Mononuclear cell (primary cell): Measurements from ENCODE around the gene SRSF5. TPM values are rescaled to one million over a fixed set of nuclear protein-coding genes. Genes with fewer than 3 reads are reported as not detected.

ENCODE experiments used
- H3K27me3 ChIP-seq: 2 replicates; pipeline ENCODE4 v1.6.0; 2011; ENCODE audit warnings: low read length, control low read depth; ENCODE audit not compliant: insufficient read depth
- H3K4me1 ChIP-seq: 2 replicates; pipeline ENCODE4 v1.5.1; 2011; ENCODE audit warnings: mild to moderate bottlenecking, low read length, control low read depth; ENCODE audit not compliant: insufficient read depth
- H3K4me3 ChIP-seq: 2 replicates; pipeline ENCODE4 v1.5.1; 2011; ENCODE audit warnings: mild to moderate bottlenecking, low read length, moderate library complexity
- H3K9me3 ChIP-seq: 2 replicates; pipeline ENCODE4 v1.5.1; 2011; ENCODE audit warnings: low read depth, mild to moderate bottlenecking, control low read depth, low read length
- total RNA-seq: library from RNA; depleted of rRNA; stranded (reverse); fragments of >200 nt; gene quantifications from one replicate; pipeline ENCODE4 v1.2.3, GENCODE V29; 2012

Gene SRSF5
- total RNA-seq, 1 donor = 920 TPM

GRCh38 chr14:69756298-69756697 is 10.6 kb upstream of the SRSF5 start:
- Histone ChIP-seq H3K4me1 (peaks cover 9% of the 10 kb centered on the region), H3K27me3 (no peaks in the 10 kb centered on the region), H3K4me3 (no peak overlapping the region), H3K9me3 (no peaks in the 10 kb centered on the region)

GRCh38 chr14:69760810-69761209 is 6.1 kb upstream of the SRSF5 start:
- Histone ChIP-seq H3K27me3 (no peaks in the 10 kb centered on the region), H3K9me3 (no peaks in the 10 kb centered on the region), H3K4me1 (peaks cover 6% of the 10 kb centered on the region), H3K4me3 (no peak overlapping the region)

- H3K4me1 ChIP-seq = peaks cover 24% of the 10 kb centered on the region
- H3K4me3 ChIP-seq = no peak overlapping the region
- H3K27me3 ChIP-seq = no peaks in the 10 kb centered on the region
- no peaks in the 10 kb centered on the region for H3K9me3 ChIP-seq
These were observed 3.0 kb upstream of the SRSF5 start for GRCh38 chr14:69763761-69764510.

- Histone ChIP-seq H3K9me3 (no peaks in the 10 kb centered on the region), H3K4me3 (peak overlapping the region; percentile 100), H3K27me3 (no peaks in the 10 kb centered on the region), H3K4me1 (peaks cover 31% of the 10 kb centered on the region)
These were observed 542 bp downstream of the SRSF5 start for GRCh38 chr14:69767369-69767999.

- H3K9me3 ChIP-seq = no peaks in the 10 kb centered on the region
- H3K4me1 ChIP-seq = peaks cover 31% of the 10 kb centered on the region
- H3K27me3 ChIP-seq = no peaks in the 10 kb centered on the region
- peak overlapping the region; percentile 100 for H3K4me3 ChIP-seq
These were observed 1.9 kb downstream of the SRSF5 start for GRCh38 chr14:69768873-69769272.

- H3K4me1 ChIP-seq = peaks cover 31% of the 10 kb centered on the region
- no peak overlapping the region for H3K4me3 ChIP-seq
These were observed 2.7 kb downstream of the SRSF5 start for GRCh38 chr14:69769623-69770022.

GRCh38 chr14:69770559-69770958 is 3.6 kb downstream of the SRSF5 start:
- Histone ChIP-seq H3K27me3 (no peaks in the 10 kb centered on the region), H3K4me1 (peaks cover 31% of the 10 kb centered on the region), H3K4me3 (no peak overlapping the region), H3K9me3 (no peaks in the 10 kb centered on the region)

More at GRCh38 chr14:69769623-69770022, 2.7 kb downstream of the SRSF5 start:
- Histone ChIP-seq H3K27me3 (no peaks in the 10 kb centered on the region), H3K9me3 (no peaks in the 10 kb centered on the region)

- Histone ChIP-seq H3K4me1 (peaks cover 26% of the 10 kb centered on the region), H3K4me3 (no peak overlapping the region), H3K27me3 (no peaks in the 10 kb centered on the region), H3K9me3 (no peaks in the 10 kb centered on the region)
These were observed 4.2 kb downstream of the SRSF5 start for GRCh38 chr14:69771136-69771535.

- Histone ChIP-seq H3K4me3 (no peak overlapping the region), H3K4me1 (peaks cover 21% of the 10 kb centered on the region), H3K27me3 (no peaks in the 10 kb centered on the region), H3K9me3 (no peaks in the 10 kb centered on the region)
These were observed 5.4 kb downstream of the SRSF5 start for GRCh38 chr14:69772082-69773017.

GRCh38 chr14:69773571-69774276 is 6.8 kb downstream of the SRSF5 start:
- Histone ChIP-seq H3K9me3 (no peaks in the 10 kb centered on the region), H3K27me3 (no peaks in the 10 kb centered on the region), H3K4me1 (peaks cover 13% of the 10 kb centered on the region), H3K4me3 (no peak overlapping the region)

GRCh38 chr14:69775012-69775411 is 8.1 kb downstream of the SRSF5 start:
- H3K9me3 ChIP-seq = no peaks in the 10 kb centered on the region
- no peaks in the 10 kb centered on the region for H3K27me3 ChIP-seq
- no peak overlapping the region for H3K4me3 ChIP-seq
- H3K4me1 ChIP-seq = peaks cover 3% of the 10 kb centered on the region

GRCh38 chr14:69776875-69777453 is 10.0 kb downstream of the SRSF5 start:
- Histone ChIP-seq H3K4me1 (no peaks in the 10 kb centered on the region), H3K27me3 (no peaks in the 10 kb centered on the region), H3K9me3 (no peaks in the 10 kb centered on the region), H3K4me3 (no peak overlapping the region)

- no peaks in the 10 kb centered on the region for H3K27me3 ChIP-seq
- H3K4me3 ChIP-seq = no peak overlapping the region
- H3K9me3 ChIP-seq = no peaks in the 10 kb centered on the region
- H3K4me1 ChIP-seq = no peaks in the 10 kb centered on the region
These were observed 12.1 kb downstream of the SRSF5 start for GRCh38 chr14:69779088-69779487.

- Histone ChIP-seq H3K9me3 (no peaks in the 10 kb centered on the region), H3K27me3 (no peaks in the 10 kb centered on the region), H3K4me3 (no peak overlapping the region), H3K4me1 (no peaks in the 10 kb centered on the region)
These were observed 13.2 kb downstream of the SRSF5 start for GRCh38 chr14:69780092-69780491.
